Activated naive CD4-positive, alpha-beta T cell treated with anti-CD3 and anti-CD28 coated beads, Interleukin-2, amount 10 ng/mL, durations not matched to agents 7 days and 5 days (primary cell): ENCODE data around the gene KANK3.
A peak's percentile ranks its signal among the peaks of the same experiment; 100 is the strongest.
"Not testable (repeated sequence)": the region's sequence is repeated elsewhere in the genome, so short reads cannot be mapped to it uniquely, and the experiment has no call there.

Experiments used
- CTCF ChIA-PET: fragments of 350-600 bp; sonication (Branson Sonifier 250); formaldehyde crosslinking; loops from one replicate; lab custom pipeline; 2021; ENCODE audit warnings: antibody characterized with exemption; lab: Charles Lee
- DNase-seq: peaks from one replicate; pipeline ENCODE4 v3.0.0-alpha.2; 2020
- H3K27ac Mint-ChIP-seq: one replicate; pipeline ENCODE4 v1.8.0; 2021; ENCODE audit warnings: mild to moderate bottlenecking, moderate library complexity, mixed read lengths
- H3K27me3 Mint-ChIP-seq: one replicate; pipeline ENCODE4 v1.8.0; 2021; ENCODE audit warnings: mild to moderate bottlenecking, mixed read lengths
- H3K36me3 Mint-ChIP-seq: one replicate; pipeline ENCODE4 v1.8.0; 2021; ENCODE audit warnings: mixed read lengths
- H3K4me1 Mint-ChIP-seq: one replicate; pipeline ENCODE4 v1.8.0; 2021; ENCODE audit warnings: mixed read lengths
- H3K4me3 Mint-ChIP-seq: one replicate; pipeline ENCODE4 v1.8.0; 2021; ENCODE audit warnings: mild to moderate bottlenecking, moderate library complexity, mixed read lengths
- H3K9me3 Mint-ChIP-seq: one replicate; pipeline ENCODE4 v1.8.0; 2021; ENCODE audit warnings: mixed read lengths

Gene KANK3

DNA sequence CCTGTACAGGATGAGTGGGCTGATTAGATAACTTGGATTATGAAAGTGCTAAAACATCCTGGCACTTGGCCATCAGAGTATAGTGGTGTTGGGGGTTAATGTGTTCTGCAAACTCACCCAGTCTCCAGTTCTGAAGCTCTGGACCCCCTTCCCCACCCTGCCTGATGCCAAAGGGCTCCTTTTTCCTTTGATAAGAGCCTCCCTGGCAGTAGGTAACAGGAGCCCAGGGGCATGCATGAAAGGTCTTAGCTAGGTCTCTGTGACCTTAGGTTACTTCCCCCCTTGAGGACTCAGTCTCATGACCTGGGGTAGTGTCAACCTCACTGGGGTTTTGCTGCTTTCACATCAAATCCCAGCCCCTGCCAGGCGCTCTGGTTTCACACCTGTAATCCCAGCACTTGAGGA, 19.3 kb downstream of the KANK3 start:
- H3K4me1 Mint-ChIP-seq: peaks cover 37% of the 10 kb centered on the region
- DNase-seq: no peak
- CTCF ChIA-PET: no interaction called here
- H3K4me3 Mint-ChIP-seq: no peak overlapping the region
- H3K27me3 Mint-ChIP-seq: peaks cover 20% of the 10 kb centered on the region
- peaks cover 24% of the 10 kb centered on the region for H3K36me3 Mint-ChIP-seq
- no peak overlapping the region for H3K27ac Mint-ChIP-seq
- H3K9me3 Mint-ChIP-seq: no peaks in the 10 kb centered on the region

DNA sequence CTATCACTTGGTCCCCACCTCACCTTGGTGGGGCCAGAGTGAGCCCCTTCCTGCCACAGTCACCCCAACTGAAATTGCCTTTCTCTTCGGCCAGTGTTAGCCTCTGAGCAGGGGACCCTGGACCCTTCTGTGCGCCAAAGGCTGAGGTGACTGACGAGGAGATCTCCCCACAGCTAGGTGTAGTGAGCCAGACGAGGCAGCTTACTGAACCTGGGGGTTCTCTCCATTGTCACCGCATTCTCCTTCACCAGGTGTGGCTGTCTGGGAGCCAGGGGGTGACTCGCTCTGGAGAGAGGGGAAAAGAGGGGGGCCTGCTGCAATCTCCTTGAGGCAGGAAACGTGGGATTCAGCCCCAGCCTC, 20.4 kb downstream of the KANK3 start:
- no peak for DNase-seq
- peaks cover 24% of the 10 kb centered on the region for H3K36me3 Mint-ChIP-seq
- H3K9me3 Mint-ChIP-seq: no peaks in the 10 kb centered on the region
- peaks cover 39% of the 10 kb centered on the region for H3K4me1 Mint-ChIP-seq
- peak overlapping the region; percentile 100 for H3K4me3 Mint-ChIP-seq
- no peak overlapping the region for H3K27ac Mint-ChIP-seq
- CTCF ChIA-PET: no interaction called here
- peaks cover 11% of the 10 kb centered on the region for H3K27me3 Mint-ChIP-seq

DNA sequence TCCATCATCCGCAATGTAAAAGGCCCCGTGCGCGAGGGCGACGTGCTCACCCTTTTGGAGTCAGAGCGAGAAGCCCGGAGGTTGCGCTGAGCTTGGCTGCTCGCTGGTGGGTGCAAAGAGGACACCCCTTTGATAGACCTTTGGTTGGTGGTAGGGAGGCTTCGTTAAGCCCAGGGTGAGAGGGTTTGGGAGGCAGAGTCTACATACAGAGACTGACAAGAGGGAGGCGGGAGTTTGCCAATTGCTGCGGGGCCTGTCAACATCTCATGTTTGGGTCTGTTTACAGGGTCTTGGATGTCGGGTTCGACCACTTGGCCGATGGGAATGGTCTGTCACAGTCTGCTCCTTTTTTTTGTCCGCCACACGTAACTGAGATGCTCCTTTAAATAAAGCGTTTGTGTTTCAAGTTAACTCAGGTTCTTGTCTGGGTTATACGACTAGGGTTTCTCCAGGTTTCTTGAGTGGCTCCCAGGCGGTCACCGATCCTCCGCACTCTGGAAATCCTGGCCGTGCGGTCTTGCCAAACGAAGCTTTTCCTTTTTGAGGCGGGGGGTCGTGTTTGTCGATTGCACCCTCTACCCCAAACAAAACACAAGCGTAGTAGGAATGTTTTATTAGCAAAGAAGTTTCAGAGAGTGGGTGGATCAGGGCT, 20.9 kb downstream of the KANK3 start:
- Mint-ChIP-seq H3K36me3 (peaks cover 28% of the 10 kb centered on the region), H3K27ac (peak overlapping the region; percentile 95), H3K9me3 (no peaks in the 10 kb centered on the region), H3K27me3 (peaks cover 7% of the 10 kb centered on the region), H3K4me1 (peaks cover 39% of the 10 kb centered on the region), H3K4me3 (peak overlapping the region; percentile 100)
- DNase-seq: no peak
- CTCF ChIA-PET: interaction anchor here (0.9 kb wide), 1 partner anchor 53 kb away, joined by 3 read pairs; no protein-coding TSS in a partner anchor

DNA sequence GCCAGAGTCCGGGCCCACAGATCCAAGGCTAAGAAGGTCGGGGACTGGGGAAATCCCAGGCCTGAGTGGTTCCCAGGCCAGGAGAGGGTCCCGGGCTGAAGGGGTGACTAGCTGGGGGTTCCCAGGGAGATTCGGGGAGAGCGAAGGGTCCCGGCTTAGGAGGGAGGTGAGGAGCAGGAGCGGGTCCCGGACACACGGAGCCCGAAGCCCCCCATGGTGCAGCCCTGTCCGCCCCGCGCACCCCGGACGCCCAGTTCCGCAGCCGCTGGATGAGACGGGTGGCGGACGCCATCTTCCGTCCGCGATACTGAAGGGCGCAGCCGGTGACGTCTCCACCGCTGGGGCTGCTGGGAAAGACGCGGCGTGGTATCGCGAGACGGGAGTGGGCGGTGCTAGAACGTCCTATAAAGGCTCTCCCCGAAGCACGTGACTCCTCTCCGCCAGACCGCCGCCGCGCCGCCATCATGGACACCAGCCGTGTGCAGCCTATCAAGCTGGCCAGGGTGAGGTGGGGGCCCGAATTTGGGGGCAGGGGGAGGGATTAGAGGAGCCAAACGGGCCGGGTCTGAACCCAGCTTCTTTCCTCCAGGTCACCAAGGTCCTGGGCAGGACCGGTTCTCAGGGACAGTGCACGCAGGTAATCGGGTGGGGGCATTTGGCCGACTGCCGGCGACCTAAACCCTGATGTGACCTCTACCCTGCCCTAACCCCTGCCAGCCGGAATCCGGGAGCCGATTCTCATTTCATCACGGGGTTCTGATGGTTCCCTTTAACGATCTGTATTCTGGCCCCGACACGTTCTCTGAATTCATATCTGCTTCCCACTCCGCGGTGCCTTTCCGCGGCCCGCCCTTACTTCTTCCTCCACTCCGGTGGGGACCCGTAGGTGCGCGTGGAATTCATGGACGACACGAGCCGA, 21.7 kb downstream of the KANK3 start, which contains the start of the genes NDUFA7 and RPS28:
Gene NDUFA7, minus strand, starts transcription at position 309 of the 919 bp plus-strand sequence. Its CDS starts 17 bp downstream, at position 292.
Gene RPS28, plus strand, starts transcription at position 430 of the 919 bp plus-strand sequence. Its CDS starts 35 bp downstream, at position 465.
- H3K27me3 Mint-ChIP-seq: no peaks in the 10 kb centered on the region
- H3K36me3 Mint-ChIP-seq: peaks cover 28% of the 10 kb centered on the region
- CTCF ChIA-PET: interaction anchor here (0.9 kb wide), 1 partner anchor 52 kb away, joined by 3 read pairs; no protein-coding TSS in a partner anchor
- DNase-seq: peak; percentile 98
- H3K27ac Mint-ChIP-seq: peak within 1 kb of the TSS; percentile 95
- peaks cover 41% of the 10 kb centered on the region for H3K4me1 Mint-ChIP-seq
- H3K4me3 Mint-ChIP-seq: peak within 1 kb of the TSS; percentile 100
- H3K9me3 Mint-ChIP-seq: no peaks in the 10 kb centered on the region

DNA sequence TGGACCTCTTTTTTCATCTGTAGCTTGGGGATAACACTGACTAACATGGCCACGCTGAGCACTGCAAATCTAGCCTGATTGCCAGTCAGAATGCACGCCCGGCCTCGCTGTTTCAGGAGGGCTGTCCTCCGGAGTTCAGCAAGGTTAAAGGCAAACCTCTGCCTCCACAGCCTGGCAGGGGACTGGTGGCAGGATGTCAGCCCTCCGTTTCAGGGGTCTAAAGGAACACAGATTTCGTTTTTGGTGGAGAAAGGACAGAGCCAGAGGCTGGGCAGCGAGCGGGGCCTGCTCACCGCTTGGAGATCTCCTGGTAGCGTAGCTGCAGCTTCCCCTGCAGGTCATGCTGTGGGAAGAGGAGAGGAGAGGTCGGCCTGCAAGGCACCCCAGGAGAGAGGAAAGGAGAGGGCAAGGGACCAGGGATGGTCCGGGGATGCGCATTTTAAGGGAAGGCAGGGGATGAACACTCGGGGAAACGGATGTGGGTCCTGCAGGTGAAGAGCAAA, 22.4 kb downstream of the KANK3 start:
- CTCF ChIA-PET: interaction anchor here (1.7 kb wide), 1 partner anchor 27 kb away, joined by 3 read pairs; no protein-coding TSS in a partner anchor
- Mint-ChIP-seq H3K4me1 (peaks cover 41% of the 10 kb centered on the region), H3K27ac (peak overlapping the region; percentile 95), H3K36me3 (peaks cover 28% of the 10 kb centered on the region), H3K9me3 (no peaks in the 10 kb centered on the region), H3K27me3 (no peaks in the 10 kb centered on the region), H3K4me3 (peak overlapping the region; percentile 100)
- peak; percentile 39 for DNase-seq

DNA sequence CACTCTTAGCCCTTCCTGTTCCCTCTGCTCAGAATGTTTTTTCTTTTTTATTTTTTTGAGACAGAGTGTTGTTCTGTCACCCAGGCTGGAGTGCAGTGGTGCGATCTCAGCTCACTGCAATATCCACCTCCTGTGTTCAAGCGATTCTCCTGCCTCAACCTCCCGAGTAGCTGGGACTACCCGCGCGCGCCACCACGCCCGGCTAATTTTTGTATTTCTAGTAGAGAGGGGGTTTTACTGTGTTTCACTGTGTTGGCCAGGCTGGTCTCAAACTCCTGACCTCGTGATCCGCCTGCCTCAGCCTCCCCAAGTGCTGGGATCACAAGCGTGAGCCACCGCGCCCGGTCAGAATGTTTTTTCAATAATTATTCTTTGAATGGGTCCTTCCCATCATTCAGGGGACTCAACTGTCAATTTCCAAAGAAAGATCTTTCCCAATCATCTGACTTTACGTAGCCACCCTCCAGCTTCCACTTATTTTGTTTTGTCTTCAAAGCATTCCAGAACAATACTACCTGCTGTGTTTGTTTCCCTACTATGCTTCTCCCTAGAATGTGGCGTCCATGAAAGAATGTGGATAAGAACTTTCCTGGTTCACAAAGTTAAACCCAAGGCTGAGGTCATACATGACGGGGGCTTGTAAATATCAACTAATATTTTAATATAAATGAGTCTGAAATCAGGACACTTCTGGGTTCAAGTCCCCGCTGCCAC, 23.1 kb downstream of the KANK3 start:
- Mint-ChIP-seq H3K4me1 (peaks cover 41% of the 10 kb centered on the region), H3K27me3 (no peaks in the 10 kb centered on the region), H3K4me3 (peak overlapping the region; percentile 100), H3K9me3 (no peaks in the 10 kb centered on the region), H3K36me3 (peaks cover 31% of the 10 kb centered on the region), H3K27ac (peak overlapping the region; percentile 95)
- CTCF ChIA-PET: interaction anchor here (0.7 to 1.7 kb wide), 4 partner anchors 28 to 186 kb away, joined by 3 to 4 read pairs (median 3); no protein-coding TSS in a partner anchor
- no peak for DNase-seq

DNA sequence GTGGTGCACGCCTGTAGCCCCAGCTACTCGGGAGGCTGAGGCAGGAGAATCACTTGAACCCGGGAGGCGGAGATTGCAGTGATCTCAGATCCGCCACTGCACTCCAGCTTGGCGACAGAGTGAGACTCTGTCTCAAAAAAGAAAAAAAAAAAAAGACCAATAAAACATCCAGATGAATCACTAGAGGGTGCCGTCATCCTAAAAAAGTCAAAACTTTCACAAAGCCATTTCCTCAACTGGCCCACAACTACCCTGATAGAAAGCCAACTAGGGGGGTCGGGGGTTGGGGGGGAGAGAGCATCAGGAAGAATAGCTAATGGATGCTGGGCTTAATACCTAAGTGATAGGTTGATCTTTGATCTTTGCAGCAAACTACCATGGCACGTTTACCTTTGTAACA, 24.2 kb downstream of the KANK3 start:
- not testable (repeated sequence) for DNase-seq, H3K27me3 Mint-ChIP-seq, H3K9me3 Mint-ChIP-seq
- peak overlapping the region; percentile 81 for H3K27ac Mint-ChIP-seq
- peaks cover 34% of the 10 kb centered on the region for H3K36me3 Mint-ChIP-seq
- CTCF ChIA-PET: interaction anchor here (1.0 to 1.2 kb wide), 2 partner anchors 51 to 187 kb away, joined by 3 to 4 read pairs; no protein-coding TSS in a partner anchor
- H3K4me1 Mint-ChIP-seq: peaks cover 39% of the 10 kb centered on the region
- H3K4me3 Mint-ChIP-seq: peak overlapping the region; percentile 49

DNA sequence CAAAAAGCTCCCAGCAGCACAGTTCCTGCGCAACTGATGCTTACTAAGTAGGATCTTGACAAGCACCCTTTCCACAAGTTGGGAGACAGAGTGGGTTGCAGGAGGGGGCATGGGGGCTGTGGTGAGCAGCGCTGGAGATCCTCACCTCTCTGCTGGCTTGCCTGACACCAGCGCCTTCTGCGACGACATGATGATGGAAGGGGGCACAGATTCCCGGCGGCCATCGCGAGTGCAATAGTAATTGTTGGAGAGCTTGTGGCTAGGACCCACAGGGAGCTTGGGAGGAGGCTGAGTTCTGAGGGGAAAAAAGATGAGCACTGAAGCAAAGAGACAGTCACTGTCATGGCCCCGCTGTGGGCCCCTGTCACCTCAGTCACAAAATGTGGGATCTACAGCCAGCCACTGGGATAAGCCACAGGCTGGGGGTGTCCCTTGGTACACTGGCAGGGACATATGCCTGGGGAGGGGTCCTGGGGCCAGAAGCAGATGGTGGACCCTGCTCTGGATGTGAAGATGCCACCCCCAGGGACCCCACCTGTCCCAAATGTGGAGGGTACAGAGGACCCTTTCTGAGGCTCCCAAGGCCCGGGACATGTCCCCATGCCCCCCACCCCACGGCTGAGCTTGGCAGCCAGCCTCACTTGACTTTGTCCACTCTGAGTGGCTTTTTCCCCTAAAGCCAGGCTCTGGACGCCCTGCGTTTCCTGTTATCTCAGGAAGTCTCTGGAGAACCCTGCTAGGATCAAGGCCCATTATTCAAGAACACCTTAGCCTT, 26.5 kb downstream of the KANK3 start:
- Mint-ChIP-seq H3K9me3 (no peaks in the 10 kb centered on the region), H3K4me3 (no peak overlapping the region), H3K4me1 (peaks cover 20% of the 10 kb centered on the region), H3K27me3 (no peaks in the 10 kb centered on the region), H3K27ac (no peak overlapping the region), H3K36me3 (peaks cover 21% of the 10 kb centered on the region)
- no peak for DNase-seq
- CTCF ChIA-PET: interaction anchor here (1.1 kb wide), 1 partner anchor 31 kb away, joined by 3 read pairs; no protein-coding TSS in a partner anchor

DNA sequence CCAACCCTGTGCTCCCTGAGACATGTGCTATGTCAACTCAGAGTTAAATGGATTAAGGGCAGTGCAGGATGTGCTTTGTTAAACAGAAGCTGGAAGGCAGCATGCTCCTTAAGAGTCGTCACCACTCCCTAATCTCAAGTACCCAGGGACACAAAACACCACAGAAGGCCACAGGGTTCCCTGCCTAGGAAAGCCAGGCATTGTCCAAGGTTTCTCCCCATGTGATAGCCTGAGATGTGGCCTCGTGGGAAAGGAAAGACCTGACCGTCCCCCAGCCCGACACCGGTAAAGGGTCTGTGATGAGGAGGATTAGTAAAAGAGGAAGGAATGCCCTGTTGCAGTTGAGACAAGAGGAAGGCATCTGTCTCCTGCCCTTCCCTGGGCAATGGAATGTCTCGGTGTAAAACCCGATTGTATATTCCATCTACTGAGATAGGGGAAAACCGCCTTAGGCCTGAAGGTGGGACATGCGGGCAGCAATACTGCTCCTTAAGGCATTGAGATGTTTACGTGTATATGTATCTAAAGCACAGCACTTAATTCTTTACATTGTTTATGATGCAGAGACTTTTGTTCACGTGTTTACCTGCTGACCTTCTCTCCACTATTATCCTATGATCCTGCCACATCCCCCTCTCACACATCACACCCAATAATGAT, 28.0 kb downstream of the KANK3 start:
- Mint-ChIP-seq H3K36me3 (peaks cover 21% of the 10 kb centered on the region), H3K4me1 (peaks cover 14% of the 10 kb centered on the region)
- H3K27ac Mint-ChIP-seq, CTCF ChIA-PET, H3K4me3 Mint-ChIP-seq, H3K27me3 Mint-ChIP-seq, DNase-seq, H3K9me3 Mint-ChIP-seq: not testable (repeated sequence)

DNA sequence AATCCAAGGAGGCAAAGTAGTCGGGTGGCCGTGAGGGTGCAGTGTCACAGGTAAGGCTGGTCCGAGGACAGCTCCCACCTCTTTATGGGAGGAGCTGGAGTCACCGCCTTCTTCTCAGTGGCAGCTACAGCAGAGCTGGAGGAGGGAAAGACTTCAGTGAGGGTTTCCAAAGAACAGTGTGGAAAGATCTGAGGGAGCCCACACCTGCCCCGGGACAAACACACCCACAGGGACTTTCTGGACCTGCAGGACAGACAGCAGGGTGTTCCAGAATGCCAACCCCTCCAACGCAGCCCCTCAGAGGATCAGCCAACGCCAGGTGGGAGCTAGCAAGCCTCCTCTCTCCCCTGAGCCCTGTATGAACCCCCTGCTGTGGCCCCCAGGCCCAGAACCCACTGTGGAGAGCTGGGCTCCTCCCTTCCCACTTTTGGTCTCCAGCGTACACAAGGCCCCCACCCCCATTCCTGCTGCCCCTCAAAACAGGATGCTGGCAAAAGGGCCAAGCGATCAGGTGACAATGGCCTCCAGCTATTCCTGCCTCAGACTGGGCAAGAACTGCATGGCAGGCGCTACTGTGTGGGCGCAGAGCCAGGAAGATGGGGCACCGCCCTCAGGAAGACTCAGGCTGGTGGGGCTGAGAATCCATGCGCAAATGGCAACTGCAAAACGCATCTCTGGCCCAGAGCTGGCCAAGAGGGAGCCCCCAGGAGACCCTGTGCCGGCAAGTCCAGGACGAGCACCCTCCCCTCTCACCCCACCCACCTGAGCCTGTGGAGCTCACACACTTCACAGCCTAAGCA, 31.4 kb downstream of the KANK3 start:
- H3K4me3 Mint-ChIP-seq: no peak overlapping the region
- H3K27me3 Mint-ChIP-seq: no peaks in the 10 kb centered on the region
- no peak for DNase-seq
- no peak overlapping the region for H3K27ac Mint-ChIP-seq
- H3K9me3 Mint-ChIP-seq: no peaks in the 10 kb centered on the region
- CTCF ChIA-PET: interaction anchor here (0.8 kb wide), 1 partner anchor 23 kb away, joined by 3 read pairs; no protein-coding TSS in a partner anchor
- H3K36me3 Mint-ChIP-seq: peaks cover 22% of the 10 kb centered on the region
- peaks cover 29% of the 10 kb centered on the region for H3K4me1 Mint-ChIP-seq

DNA sequence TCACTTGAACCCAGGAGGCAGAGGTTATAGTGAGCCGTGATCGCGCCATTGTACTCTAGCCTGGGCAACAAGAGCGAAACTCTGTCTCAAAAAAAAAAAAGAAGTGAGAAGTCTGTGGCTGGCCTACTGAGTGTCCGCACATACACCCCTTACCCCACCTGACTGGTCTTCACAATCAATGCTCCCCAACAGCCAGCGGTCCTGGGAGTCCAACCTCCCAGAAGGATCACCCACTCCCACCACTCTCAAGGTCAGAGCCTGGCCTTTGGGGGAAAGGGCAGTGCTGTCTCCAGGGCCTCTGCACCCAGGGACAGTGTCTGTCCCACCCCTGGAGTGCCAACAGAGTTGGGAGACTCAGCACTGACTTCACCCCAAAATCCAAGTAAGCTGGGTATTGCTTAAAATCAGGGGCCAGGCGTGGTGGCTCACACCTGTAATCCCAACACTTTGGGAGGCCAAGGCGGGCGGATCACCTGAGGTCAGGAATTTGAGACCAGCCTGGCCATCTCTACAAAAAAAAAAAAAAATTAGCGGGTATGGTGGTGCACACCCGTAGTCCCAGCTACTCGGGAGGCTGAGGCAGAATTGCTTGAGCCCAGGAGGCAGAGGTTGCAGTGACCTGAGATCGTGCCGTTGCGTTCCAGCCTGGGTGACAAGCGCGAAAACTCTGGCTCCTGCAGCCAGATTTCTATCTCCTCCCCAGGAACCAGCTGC, 32.6 kb downstream of the KANK3 start:
- CTCF ChIA-PET: no interaction called here
- Mint-ChIP-seq H3K27me3 (no peaks in the 10 kb centered on the region), H3K4me3 (no peak overlapping the region), H3K9me3 (no peaks in the 10 kb centered on the region), H3K27ac (no peak overlapping the region), H3K4me1 (peaks cover 38% of the 10 kb centered on the region), H3K36me3 (peaks cover 20% of the 10 kb centered on the region)
- DNase-seq: no peak
